Activated CD8-positive, alpha-beta T cell treated with anti-CD3 and anti-CD28 coated beads for 36 hours (primary cell): Measurements from ENCODE around the gene CLEC2A. TPM values are rescaled to one million over a fixed set of nuclear protein-coding genes. Genes with fewer than 3 reads are reported as not detected.
A peak's percentile ranks its signal among the peaks of the same experiment; 100 is the strongest.

ENCODE experiments used
- ATAC-seq: fragments of 200-7000 bp; cut with Tn5 transposase; one replicate; pipeline ENCODE4 v1.10.0; 2021; ENCODE audit warnings: mild to moderate bottlenecking, moderate library complexity
- CTCF ChIA-PET: fragments of 350-600 bp; sonication (Branson Sonifier 250); formaldehyde crosslinking; loops from one replicate; lab custom pipeline; 2021; ENCODE audit warnings: antibody characterized with exemption; lab: Charles Lee
- POLR2A ChIA-PET: fragments of 350-600 bp; sonication (Branson Sonifier 250); formaldehyde crosslinking; loops from one replicate; lab custom pipeline; 2021; ENCODE audit warnings: antibody characterized with exemption; lab: Charles Lee
- DNase-seq: peaks from one replicate; pipeline ENCODE4 v3.0.0-alpha.2; 2020
- H3K27ac Mint-ChIP-seq: one replicate; pipeline ENCODE4 v1.8.0; 2021; ENCODE audit warnings: mild to moderate bottlenecking, mixed read lengths
- H3K27me3 Mint-ChIP-seq: one replicate; pipeline ENCODE4 v1.8.0; 2021; ENCODE audit warnings: mixed read lengths
- H3K36me3 Mint-ChIP-seq: one replicate; pipeline ENCODE4 v1.8.0; 2021; ENCODE audit warnings: low read depth, mixed read lengths
- H3K4me1 Mint-ChIP-seq: one replicate; pipeline ENCODE4 v1.8.0; 2021; ENCODE audit warnings: low read depth, mixed read lengths
- H3K4me3 Mint-ChIP-seq: one replicate; pipeline ENCODE4 v1.8.0; 2021; ENCODE audit warnings: mild to moderate bottlenecking, moderate library complexity, mixed read lengths
- H3K9me3 Mint-ChIP-seq: one replicate; pipeline ENCODE4 v1.8.0; 2021; ENCODE audit warnings: mixed read lengths
- intact Hi-C: fragments of 100-400 bp; cut with micrococcal nuclease; formaldehyde crosslinking; loops from one replicate; pipeline ENCODE4 v1.10.0; 2022
- total RNA-seq, 2 experiments: library from RNA; stranded (reverse); gene quantifications; one replicate each; pipeline ENCODE4 v1.2.3, GENCODE V29; 2021
- TF ChIP-seq, protein P1 (sequence below): fragments of 200-600 bp; IDR thresholded peaks from one replicate; pipeline ENCODE4 v1.8.0; 2022; ENCODE audit warnings: antibody characterized with exemption, mild to moderate bottlenecking

The CLEC2A gene
- total RNA-seq, 2 experiments from 2014 or later = not detected

DNA sequence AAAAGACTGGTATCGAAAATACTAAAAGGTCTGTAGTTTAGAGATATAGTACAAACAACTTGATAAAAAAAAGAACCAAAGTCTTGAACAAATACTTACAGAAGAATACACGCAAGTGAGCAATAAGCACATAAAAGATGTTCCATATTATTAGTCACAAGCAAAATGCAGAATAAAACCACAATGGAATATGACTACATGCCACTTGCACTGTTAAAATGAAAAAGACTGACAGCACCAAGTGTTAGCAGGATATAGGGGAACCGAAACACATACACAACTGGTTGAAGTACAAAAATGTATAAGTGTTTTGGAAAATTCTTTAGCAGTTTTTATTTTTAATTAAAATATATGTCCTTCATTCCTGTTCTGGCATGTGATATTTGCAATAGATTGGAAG, 3.6 kb downstream of the CLEC2A start:
- TF ChIP-seq, protein P1, sequence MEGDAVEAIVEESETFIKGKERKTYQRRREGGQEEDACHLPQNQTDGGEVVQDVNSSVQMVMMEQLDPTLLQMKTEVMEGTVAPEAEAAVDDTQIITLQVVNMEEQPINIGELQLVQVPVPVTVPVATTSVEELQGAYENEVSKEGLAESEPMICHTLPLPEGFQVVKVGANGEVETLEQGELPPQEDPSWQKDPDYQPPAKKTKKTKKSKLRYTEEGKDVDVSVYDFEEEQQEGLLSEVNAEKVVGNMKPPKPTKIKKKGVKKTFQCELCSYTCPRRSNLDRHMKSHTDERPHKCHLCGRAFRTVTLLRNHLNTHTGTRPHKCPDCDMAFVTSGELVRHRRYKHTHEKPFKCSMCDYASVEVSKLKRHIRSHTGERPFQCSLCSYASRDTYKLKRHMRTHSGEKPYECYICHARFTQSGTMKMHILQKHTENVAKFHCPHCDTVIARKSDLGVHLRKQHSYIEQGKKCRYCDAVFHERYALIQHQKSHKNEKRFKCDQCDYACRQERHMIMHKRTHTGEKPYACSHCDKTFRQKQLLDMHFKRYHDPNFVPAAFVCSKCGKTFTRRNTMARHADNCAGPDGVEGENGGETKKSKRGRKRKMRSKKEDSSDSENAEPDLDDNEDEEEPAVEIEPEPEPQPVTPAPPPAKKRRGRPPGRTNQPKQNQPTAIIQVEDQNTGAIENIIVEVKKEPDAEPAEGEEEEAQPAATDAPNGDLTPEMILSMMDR = no peak
- ATAC-seq (no peak), DNase-seq (no peak)
- Mint-ChIP-seq H3K36me3 (no peaks in the 10 kb centered on the region), H3K4me3 (no peak overlapping the region), H3K27me3 (peaks cover 2% of the 10 kb centered on the region), H3K9me3 (no peaks in the 10 kb centered on the region), H3K27ac (no peak overlapping the region), H3K4me1 (peaks cover 9% of the 10 kb centered on the region)
- ChIA-PET CTCF (interaction anchor here (1.5 to 5.3 kb wide), 3 partner anchors 11 to 186 kb away, joined by 4 to 27 read pairs (median 9); no protein-coding TSS in a partner anchor), POLR2A (no interaction called here)
- intact Hi-C loops = loop anchor here (5.0 kb wide), 2 partner anchors 61 to 181 kb away; partner anchors contain the start of gene CLEC2B

DNA sequence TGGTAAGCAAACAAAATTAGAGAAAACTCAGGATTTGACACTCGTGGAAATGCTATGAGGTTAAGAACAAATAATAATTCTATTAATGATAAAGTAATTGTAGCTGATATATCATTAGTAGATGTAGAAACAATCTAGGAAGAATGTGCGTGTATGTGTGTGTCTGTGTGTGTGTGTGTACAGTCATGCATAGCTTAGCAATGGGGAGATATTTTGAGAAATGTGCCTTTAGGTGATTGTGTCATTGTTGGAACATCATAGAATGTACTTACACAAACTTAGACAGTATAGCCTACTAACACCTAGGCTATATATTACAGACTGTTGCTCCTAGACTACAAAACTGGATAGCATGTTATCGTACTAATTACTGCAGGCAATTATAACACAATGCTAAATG, 5.3 kb downstream of the CLEC2A start:
- H3K4me3 Mint-ChIP-seq = no peak overlapping the region
- no peaks in the 10 kb centered on the region for H3K9me3 Mint-ChIP-seq
- intact Hi-C loops = loop anchor here (1.0 to 5.0 kb wide), 3 partner anchors 60 to 180 kb away; partner anchors contain the start of gene CLEC2B
- H3K4me1 Mint-ChIP-seq = peaks cover 21% of the 10 kb centered on the region
- no peaks in the 10 kb centered on the region for H3K27me3 Mint-ChIP-seq
- no peak for DNase-seq
- ChIA-PET CTCF (interaction anchor here (0.8 to 5.3 kb wide), 6 partner anchors 8 to 181 kb away, joined by 3 to 61 read pairs (median 4); no protein-coding TSS in a partner anchor), POLR2A (no interaction called here)
- H3K36me3 Mint-ChIP-seq = no peaks in the 10 kb centered on the region
- TF ChIP-seq, protein P1 = no peak
- ATAC-seq = no peak
- H3K27ac Mint-ChIP-seq = no peak overlapping the region

DNA sequence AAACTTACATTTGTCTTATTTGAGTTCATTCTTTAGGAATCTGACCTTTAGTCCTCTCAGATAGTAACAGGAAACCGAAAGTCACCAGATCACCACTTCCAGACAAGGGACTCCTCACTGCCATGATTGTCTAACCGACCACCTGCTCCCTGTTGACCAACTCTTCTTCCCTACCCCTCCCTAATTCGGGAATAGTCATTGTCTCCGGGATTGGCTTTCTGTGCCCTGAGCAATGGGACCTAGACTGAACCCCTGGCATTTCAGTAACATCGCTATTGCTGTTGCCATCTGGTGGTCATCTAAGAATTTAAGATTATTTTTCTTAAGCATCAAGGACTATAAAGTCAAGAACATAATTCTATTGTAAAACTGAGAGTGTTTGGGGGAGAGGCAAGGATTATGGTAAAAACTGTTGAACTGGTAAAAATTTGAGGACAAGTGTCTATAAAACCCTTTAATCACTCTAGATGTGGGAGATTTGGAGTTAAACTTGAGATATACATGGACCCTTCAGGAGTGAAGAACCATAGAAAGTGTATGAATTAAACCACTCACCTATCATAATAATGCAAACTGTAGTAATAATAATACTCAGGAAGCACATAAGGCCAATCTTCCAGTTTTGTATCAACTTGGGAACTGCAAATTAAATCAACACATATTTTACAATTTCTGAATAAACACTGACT, 6.3 kb downstream of the CLEC2A start:
- TF ChIP-seq, protein P1 = peak; percentile 60
- CTCF ChIA-PET = interaction anchor here (0.7 to 5.3 kb wide), 21 partner anchors 9 to 574 kb away, joined by 3 to 61 read pairs (median 4); no protein-coding TSS in a partner anchor
- Mint-ChIP-seq H3K4me1 (peaks cover 21% of the 10 kb centered on the region), H3K27me3 (no peaks in the 10 kb centered on the region), H3K9me3 (no peaks in the 10 kb centered on the region), H3K36me3 (no peaks in the 10 kb centered on the region), H3K4me3 (peak overlapping the region; percentile 59), H3K27ac (peak overlapping the region; percentile 73)
- intact Hi-C loops = loop anchor here (1.0 to 5.0 kb wide), 3 partner anchors 59 to 179 kb away; partner anchors contain the start of gene CLEC2B
- ATAC-seq = peak; percentile 73
- POLR2A ChIA-PET = interaction anchor here (1.3 kb wide), 1 partner anchor 177 kb away, joined by 3 read pairs; no protein-coding TSS in a partner anchor
- peak; percentile 7 for DNase-seq

DNA sequence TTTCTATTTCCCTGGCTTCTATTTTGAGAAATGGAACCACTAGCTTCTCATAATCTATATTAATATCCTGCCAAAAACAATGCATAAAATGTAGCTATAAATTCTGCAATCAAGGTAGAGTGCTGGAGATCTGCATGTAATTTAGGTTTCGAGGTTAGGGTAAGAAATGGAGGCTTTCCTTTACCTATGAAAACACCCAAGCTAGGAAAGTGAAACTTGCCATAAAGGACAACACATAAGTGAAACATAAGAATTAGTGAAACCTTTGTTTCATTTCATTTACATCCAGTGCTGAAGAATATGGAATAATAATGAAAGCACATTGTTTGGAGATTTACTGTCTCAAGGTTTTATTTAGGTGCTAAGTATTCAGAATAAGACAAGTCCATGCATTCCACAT, 9.7 kb downstream of the CLEC2A start:
- peaks cover 20% of the 10 kb centered on the region for H3K4me1 Mint-ChIP-seq
- no peak overlapping the region for H3K4me3 Mint-ChIP-seq
- no peak for DNase-seq
- TF ChIP-seq, protein P1 = no peak
- POLR2A ChIA-PET = no interaction called here
- H3K36me3 Mint-ChIP-seq = no peaks in the 10 kb centered on the region
- ATAC-seq = no peak
- H3K27ac Mint-ChIP-seq = no peak overlapping the region
- H3K27me3 Mint-ChIP-seq = no peaks in the 10 kb centered on the region
- H3K9me3 Mint-ChIP-seq = no peaks in the 10 kb centered on the region
- intact Hi-C loops = no loop called here
- CTCF ChIA-PET = interaction anchor here (0.8 to 2.0 kb wide), 8 partner anchors 11 to 174 kb away, joined by 3 to 10 read pairs (median 4); no protein-coding TSS in a partner anchor

DNA sequence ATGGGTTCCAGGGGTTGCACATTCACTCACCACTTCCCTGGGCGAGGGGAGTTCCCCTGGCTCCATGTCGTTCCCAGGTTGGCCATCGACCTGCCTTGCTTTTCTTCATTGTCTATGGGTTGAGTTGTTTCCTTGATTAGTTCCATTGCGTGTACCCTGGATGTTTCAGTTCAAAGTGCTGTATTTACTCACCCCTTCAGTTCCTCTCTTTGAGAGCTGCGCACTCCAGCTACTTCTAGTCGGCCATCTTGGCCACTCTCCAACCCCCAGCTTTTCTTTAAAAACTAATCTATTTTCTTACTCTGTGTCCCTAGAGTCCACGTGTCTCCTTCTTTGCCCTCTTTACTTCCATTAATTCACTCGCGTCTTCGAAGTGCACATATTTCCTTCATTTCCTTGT, 11.7 kb downstream of the CLEC2A start:
- ChIA-PET POLR2A (interaction anchor here (0.7 to 2.6 kb wide), 2 partner anchors 14 to 134 kb away, joined by 3 to 9 read pairs; no protein-coding TSS in a partner anchor), CTCF (interaction anchor here (0.7 to 2.0 kb wide), 6 partner anchors 11 to 106 kb away, joined by 3 to 7 read pairs (median 4); no protein-coding TSS in a partner anchor)
- H3K9me3 Mint-ChIP-seq = no peaks in the 10 kb centered on the region
- H3K4me3 Mint-ChIP-seq = no peak overlapping the region
- H3K4me1 Mint-ChIP-seq = peaks cover 14% of the 10 kb centered on the region
- no peak for ATAC-seq
- TF ChIP-seq, protein P1 = no peak
- no peaks in the 10 kb centered on the region for H3K36me3 Mint-ChIP-seq
- intact Hi-C loops = no loop called here
- H3K27me3 Mint-ChIP-seq = no peaks in the 10 kb centered on the region
- no peak overlapping the region for H3K27ac Mint-ChIP-seq
- no peak for DNase-seq
